Endothelial cell of umbilical vein (primary cell): ENCODE data around the gene CPNE8.

Experiments
- JUN ChIP-seq: IDR thresholded peaks from 2 replicates; pipeline ENCODE4 v1.6.1; 2011; ENCODE audit warnings: borderline replicate concordance, low read depth; ENCODE audit not compliant: insufficient read length, insufficient read depth
- MAX ChIP-seq: IDR thresholded peaks from 2 replicates; pipeline ENCODE4 v1.6.1; 2011; ENCODE audit not compliant: insufficient read depth, insufficient read length
- TF ChIP-seq, protein P1 (sequence below), 2 donors: IDR thresholded peaks; 1 replicate in 1 of 2; 2 replicates in 1 of 2; pipeline ENCODE4 v1.5.1; 2011; ENCODE audit warnings: low read length in 2 of 2, mild to moderate bottlenecking in 2 of 2, moderate library complexity in 2 of 2, control low read depth in 1 of 2, inconsistent platforms in 1 of 2, low read depth in 1 of 2; ENCODE audit not compliant: insufficient read depth in 1 of 2; ENCODE audit errors: extremely low read depth in 1 of 2

DNA sequence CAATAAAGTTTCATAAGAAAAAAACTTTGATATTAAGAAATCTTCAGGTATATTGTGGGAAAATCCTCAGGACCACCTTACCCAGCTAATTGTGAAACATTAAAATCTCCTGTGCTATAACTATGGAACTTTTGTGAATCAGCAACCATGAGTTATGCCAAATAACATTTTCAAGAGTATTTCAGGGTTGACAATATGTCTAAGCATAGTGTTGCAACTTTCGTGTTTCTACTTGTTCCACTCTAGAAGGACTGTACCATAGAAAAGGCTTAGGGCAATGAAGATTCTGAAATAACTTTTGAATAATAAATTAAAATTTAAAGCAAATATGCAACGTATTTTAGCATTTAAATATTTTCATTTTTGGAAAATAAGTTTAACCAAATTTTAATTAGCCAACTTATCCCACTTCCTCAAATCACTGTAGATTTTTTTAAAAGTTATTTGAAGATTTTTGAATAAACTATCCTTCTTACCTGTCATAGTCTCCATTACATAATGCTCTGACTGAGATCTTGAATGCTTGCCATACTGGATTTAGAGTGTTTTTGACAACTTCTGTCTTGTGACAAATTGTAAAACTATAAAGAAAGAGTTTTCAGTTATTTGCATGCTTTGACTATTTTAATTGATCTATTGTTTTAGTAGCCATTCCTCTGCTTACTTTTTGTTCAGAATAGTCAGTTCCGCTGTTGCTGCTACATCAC, 143.6 kb downstream of the CPNE8 start:
- TF ChIP-seq, protein P1, sequence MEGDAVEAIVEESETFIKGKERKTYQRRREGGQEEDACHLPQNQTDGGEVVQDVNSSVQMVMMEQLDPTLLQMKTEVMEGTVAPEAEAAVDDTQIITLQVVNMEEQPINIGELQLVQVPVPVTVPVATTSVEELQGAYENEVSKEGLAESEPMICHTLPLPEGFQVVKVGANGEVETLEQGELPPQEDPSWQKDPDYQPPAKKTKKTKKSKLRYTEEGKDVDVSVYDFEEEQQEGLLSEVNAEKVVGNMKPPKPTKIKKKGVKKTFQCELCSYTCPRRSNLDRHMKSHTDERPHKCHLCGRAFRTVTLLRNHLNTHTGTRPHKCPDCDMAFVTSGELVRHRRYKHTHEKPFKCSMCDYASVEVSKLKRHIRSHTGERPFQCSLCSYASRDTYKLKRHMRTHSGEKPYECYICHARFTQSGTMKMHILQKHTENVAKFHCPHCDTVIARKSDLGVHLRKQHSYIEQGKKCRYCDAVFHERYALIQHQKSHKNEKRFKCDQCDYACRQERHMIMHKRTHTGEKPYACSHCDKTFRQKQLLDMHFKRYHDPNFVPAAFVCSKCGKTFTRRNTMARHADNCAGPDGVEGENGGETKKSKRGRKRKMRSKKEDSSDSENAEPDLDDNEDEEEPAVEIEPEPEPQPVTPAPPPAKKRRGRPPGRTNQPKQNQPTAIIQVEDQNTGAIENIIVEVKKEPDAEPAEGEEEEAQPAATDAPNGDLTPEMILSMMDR (IDR thresholded peaks at IDR 0.05; ENCODE audit: extremely low read depth in 1 of 2, insufficient read depth in 1 of 2, low read depth in 1 of 2, low read length in 2 of 2) = no peak
- TF ChIP-seq JUN (no peak), MAX (no peak)
